SJCRH30 (cell line): ENCODE results near the gene CBLB. TPM values are rescaled to one million over a fixed set of nuclear protein-coding genes. Genes with fewer than 3 reads are reported as not detected.

Experiments
- DNase-seq, 2 experiments: peaks; one replicate each; pipeline ENCODE4 v3.0.0-alpha.2; 2015 to 2020
- H3K27ac ChIP-seq: fragments of 250-450 bp; sonication (Bioruptor Pico); 2 replicates; pipeline ENCODE4 v1.5.1; 2020; ENCODE audit warnings: mild to moderate bottlenecking, moderate library complexity
- H3K27me3 ChIP-seq: fragments of 250-450 bp; sonication (Bioruptor Pico); 2 replicates; pipeline ENCODE4 v1.5.1; 2020; ENCODE audit warnings: mild to moderate bottlenecking, moderate library complexity
- H3K36me3 ChIP-seq: fragments of 250-450 bp; sonication (Bioruptor Pico); 2 replicates; pipeline ENCODE4 v1.5.1; 2020; ENCODE audit warnings: mild to moderate bottlenecking, moderate library complexity
- H3K4me1 ChIP-seq: fragments of 250-450 bp; sonication (Bioruptor Pico); 2 replicates; pipeline ENCODE4 v1.5.1; 2020; ENCODE audit warnings: mild to moderate bottlenecking, moderate library complexity
- H3K4me3 ChIP-seq: fragments of 250-450 bp; sonication (Bioruptor Pico); 2 replicates; pipeline ENCODE4 v1.5.1; 2020; ENCODE audit warnings: mild to moderate bottlenecking, moderate library complexity
- H3K9me3 ChIP-seq: fragments of 250-450 bp; sonication (Bioruptor Pico); replicated peaks from 2 replicates; pipeline ENCODE4 v1.5.1; 2020; ENCODE audit warnings: mild to moderate bottlenecking, moderate library complexity
- total RNA-seq: library from RNA; depleted of rRNA; stranded (reverse); fragments of >200 nt; shearing (Covaris generic); gene quantifications from 2 replicates; pipeline ENCODE4 v1.2.3, GENCODE V29; 2014

CBLB gene
- total RNA-seq, 1 experiment from 2014 or later: 22.3 TPM

GRCh38 chr3:105691633-105692032 lies 177.2 kb downstream of the CBLB start:
- no peaks in the 10 kb centered on the region for H3K27me3 ChIP-seq
- no peak overlapping the region for H3K4me3 ChIP-seq
- peaks cover 4% of the 10 kb centered on the region; the same call in 1 of the 2 replicates for H3K36me3 ChIP-seq
- H3K9me3 ChIP-seq: no peaks in the 10 kb centered on the region
- DNase-seq: no peak
- peaks cover 2% of the 10 kb centered on the region; the same call in 1 of the 2 replicates for H3K4me1 ChIP-seq
- no peak overlapping the region for H3K27ac ChIP-seq

DNA sequence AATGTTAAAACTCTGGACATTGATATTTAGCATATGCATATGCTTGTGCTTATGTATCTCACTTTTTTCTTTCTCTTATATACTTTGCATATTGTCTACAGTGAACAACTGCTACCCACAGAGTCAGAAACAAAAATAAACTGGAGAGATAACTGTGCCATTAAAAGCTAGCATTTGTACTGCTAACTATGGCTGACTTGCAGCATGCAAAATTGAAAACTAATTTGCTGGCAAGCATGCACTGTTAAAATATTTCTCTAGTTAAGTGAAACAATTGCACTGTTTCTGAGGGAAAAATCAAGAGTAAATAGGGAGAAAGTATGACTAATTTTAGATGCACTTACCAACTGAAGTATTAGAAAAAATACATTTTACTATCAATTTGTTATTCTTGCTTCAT lies 177.8 kb downstream of the CBLB start:
- peaks cover 2% of the 10 kb centered on the region; the same call in 1 of the 2 replicates for H3K4me1 ChIP-seq
- H3K36me3 ChIP-seq: peaks cover 4% of the 10 kb centered on the region; the same call in 1 of the 2 replicates
- no peak for DNase-seq
- no peaks in the 10 kb centered on the region for H3K9me3 ChIP-seq
- no peaks in the 10 kb centered on the region for H3K27me3 ChIP-seq
- no peak overlapping the region for H3K4me3 ChIP-seq
- H3K27ac ChIP-seq: no peak overlapping the region

DNA sequence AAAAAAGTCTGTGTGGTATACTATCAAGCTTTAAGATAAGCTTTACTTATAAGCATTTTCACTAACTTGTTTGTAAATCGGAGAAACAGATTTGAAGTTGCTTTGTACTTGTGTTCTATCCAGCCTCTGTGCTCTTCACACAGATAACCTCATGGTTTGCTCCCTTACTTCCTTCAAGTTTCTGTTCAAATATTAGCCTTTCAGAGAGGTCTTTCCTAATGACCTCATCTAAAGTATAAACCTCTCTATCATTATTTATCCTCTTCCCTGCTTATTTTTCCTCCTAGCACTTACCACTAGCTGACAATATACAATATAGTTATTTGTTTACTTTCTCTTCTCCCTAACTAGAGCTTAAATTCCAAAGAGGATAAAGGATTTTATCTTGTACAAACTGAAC lies 180.0 kb downstream of the CBLB start:
- peaks cover 2% of the 10 kb centered on the region; the same call in 1 of the 2 replicates for H3K4me1 ChIP-seq
- peak in 1 of 2 experiments; percentile 3 for DNase-seq
- no peaks in the 10 kb centered on the region; the same call in 1 of the 2 replicates for H3K36me3 ChIP-seq
- no peak overlapping the region for H3K4me3 ChIP-seq
- H3K27me3 ChIP-seq: no peaks in the 10 kb centered on the region
- no peak overlapping the region for H3K27ac ChIP-seq
- H3K9me3 ChIP-seq: no peaks in the 10 kb centered on the region

DNA sequence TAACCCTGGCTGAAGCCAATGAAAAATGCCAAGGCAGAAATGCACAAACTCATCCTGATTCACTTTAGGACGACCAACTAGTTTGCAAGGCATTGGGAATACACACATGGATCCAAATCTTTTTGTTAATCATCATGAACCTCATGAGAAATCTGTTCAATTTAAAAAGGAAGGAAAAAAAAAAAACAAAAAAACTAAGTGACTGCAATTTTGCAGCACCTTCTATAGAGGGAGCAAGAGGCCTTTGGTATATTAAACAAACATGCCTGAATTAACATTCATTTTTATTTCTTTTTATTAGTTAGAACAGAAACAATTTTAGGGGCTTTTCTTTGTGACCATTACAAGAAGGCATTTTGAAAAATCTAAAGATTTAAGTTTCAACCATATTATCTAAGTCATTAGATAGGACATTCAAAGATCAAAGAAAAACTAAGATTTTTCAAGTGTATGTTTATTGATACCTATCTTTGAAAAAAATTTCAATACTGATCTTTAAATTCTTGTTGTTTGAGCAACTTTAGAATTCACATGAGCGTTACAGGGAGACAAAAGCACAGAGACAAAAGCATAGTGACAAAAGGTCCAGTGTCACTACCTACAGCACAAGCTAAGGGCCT lies 182.4 kb downstream of the CBLB start:
- Histone ChIP-seq H3K4me3 (no peak overlapping the region), H3K9me3 (no peaks in the 10 kb centered on the region), H3K27ac (no peak overlapping the region), H3K27me3 (no peaks in the 10 kb centered on the region), H3K36me3 (no peaks in the 10 kb centered on the region), H3K4me1 (peaks cover 2% of the 10 kb centered on the region; the same call in 1 of the 2 replicates)
- DNase-seq: peak in 1 of 2 experiments; percentile 24

DNA sequence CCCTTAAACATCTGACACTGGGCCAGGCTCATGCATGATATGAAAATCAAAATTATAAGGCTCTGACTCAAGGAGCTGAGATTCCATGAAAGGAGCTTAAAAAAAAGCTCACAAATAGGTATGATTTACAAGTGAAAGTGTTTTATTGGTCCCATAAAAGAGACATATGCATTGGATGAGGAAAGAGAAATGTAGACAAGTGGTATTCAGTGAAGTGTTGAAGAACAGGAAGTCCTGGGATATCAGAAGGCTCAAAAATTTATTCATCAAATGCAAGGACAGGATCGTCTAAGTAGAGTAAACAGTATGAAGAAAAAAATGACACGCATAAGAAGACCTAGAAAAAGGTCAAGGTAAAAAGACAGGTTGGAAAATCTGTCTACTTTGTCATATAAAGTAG lies 188.9 kb downstream of the CBLB start:
- peaks cover 5% of the 10 kb centered on the region; the same call in 1 of the 2 replicates for H3K36me3 ChIP-seq
- no peaks in the 10 kb centered on the region for H3K27me3 ChIP-seq
- H3K4me1 ChIP-seq: no peaks in the 10 kb centered on the region
- no peaks in the 10 kb centered on the region for H3K9me3 ChIP-seq
- no peak for DNase-seq
- H3K4me3 ChIP-seq: no peak overlapping the region
- no peak overlapping the region for H3K27ac ChIP-seq

DNA sequence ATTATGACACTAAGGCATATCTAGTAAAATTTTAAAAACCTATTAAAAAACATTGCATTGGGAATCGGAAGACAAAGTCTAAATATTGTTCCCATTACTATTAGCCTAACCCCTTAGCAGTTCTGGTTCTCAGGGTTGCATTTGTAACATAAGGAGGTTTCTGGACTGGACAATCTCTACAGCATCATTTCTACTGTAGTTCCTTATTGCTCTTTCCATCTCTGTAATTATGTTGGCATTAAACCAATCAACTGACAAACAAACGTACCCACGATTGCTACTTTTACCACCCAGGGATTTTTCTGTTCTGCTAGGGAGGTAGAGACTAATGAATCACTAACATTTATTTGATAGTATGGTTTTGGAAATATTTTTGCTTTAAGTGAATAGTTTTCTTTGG lies 190.8 kb downstream of the CBLB start:
- no peak overlapping the region for H3K4me3 ChIP-seq
- no peaks in the 10 kb centered on the region for H3K27me3 ChIP-seq
- H3K27ac ChIP-seq: no peak overlapping the region
- no peaks in the 10 kb centered on the region for H3K4me1 ChIP-seq
- H3K36me3 ChIP-seq: peaks cover 16% of the 10 kb centered on the region
- DNase-seq: no peak
- no peaks in the 10 kb centered on the region for H3K9me3 ChIP-seq

- Histone ChIP-seq H3K4me3 (no peak overlapping the region), H3K27ac (no peak overlapping the region), H3K4me1 (no peaks in the 10 kb centered on the region), H3K36me3 (peaks cover 19% of the 10 kb centered on the region), H3K27me3 (no peaks in the 10 kb centered on the region), H3K9me3 (no peaks in the 10 kb centered on the region)
- DNase-seq: no peak
Measured at GRCh38 chr3:105676621-105677300, 192.1 kb downstream of the CBLB start.

DNA sequence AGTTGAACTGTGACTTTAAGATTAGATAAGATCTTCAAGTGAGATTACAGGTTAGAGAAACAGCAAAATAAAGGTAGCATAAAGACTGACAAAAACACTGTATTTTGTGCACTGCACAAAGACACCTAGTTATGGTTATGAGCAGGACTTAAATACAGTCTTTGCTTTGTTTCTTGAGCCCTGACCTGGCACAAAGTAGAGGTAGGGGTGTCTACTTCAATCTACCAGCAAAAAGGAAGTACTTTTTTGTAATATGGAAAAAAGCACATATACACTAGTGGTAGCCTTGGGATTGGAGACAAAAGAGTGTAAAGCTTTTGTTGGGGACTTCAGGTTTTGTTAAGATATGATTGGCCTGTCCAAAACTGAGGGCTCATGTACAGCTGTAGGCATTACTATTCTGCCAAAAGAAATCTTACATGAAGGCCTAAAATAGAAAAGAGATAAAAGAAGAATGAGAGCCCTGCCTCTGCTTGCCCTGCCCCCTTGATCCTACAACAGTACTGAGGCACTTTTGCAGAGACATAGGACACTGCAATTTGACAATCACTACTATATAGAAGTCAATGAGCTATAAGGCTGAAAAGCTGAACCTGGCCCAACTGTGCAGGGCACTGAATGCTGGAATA lies 194.3 kb downstream of the CBLB start:
- H3K9me3 ChIP-seq: no peaks in the 10 kb centered on the region
- no peaks in the 10 kb centered on the region for H3K27me3 ChIP-seq
- no peak overlapping the region for H3K27ac ChIP-seq
- no peak for DNase-seq
- H3K36me3 ChIP-seq: peaks cover 19% of the 10 kb centered on the region
- H3K4me1 ChIP-seq: no peaks in the 10 kb centered on the region
- no peak overlapping the region for H3K4me3 ChIP-seq

- Histone ChIP-seq H3K4me3 (no peak overlapping the region), H3K9me3 (no peaks in the 10 kb centered on the region), H3K27ac (no peak overlapping the region), H3K27me3 (no peaks in the 10 kb centered on the region), H3K4me1 (no peaks in the 10 kb centered on the region), H3K36me3 (peaks cover 19% of the 10 kb centered on the region)
- DNase-seq: no peak
Measured at GRCh38 chr3:105672996-105673395, 195.8 kb downstream of the CBLB start.

DNA sequence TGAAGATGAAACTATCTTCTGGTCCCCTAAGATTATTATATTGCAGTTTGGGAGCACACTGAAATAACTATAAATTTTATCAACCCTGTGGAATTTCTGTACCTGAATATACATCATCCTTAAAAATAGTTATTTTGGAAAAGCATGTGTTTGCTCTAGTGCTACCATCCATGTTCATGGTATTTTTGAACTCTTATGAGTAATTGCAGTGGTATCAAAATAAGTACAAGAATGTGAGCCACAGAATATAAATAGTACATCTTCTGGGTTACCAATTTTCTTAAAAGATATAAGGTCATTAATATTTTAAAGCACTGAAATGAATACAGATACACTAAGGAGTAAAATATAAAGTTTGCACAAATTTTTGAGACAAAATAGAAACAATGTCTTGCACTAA lies 206.5 kb downstream of the CBLB start:
- DNase-seq: no peak
- peak overlapping the region; percentile 69 for H3K27ac ChIP-seq

DNA sequence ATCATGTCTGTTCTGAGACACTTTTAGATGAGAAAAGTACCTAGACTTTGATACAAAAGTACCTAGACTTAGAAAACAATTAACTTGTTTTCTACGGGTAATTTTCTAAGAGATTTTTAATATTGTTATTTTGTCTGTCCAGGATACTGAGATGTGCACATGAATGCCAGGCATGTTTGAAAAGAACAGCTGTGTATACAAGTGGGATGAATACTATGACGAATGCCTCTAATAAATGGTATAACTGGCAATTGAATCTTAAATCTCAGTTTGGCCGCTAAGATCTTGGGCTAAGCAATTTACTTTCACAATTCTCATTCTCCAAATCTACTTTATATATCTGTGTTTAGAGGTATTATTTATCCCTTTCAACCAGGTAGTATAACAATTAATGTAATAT lies 207.4 kb downstream of the CBLB start:
- Histone ChIP-seq H3K27me3 (no peaks in the 10 kb centered on the region), H3K4me3 (no peak overlapping the region), H3K9me3 (no peaks in the 10 kb centered on the region), H3K4me1 (peaks cover 14% of the 10 kb centered on the region), H3K27ac (peak overlapping the region; percentile 69), H3K36me3 (0 out of 2 replicates have a peak, but pooled peaks cover 5% of the 10 kb centered on the region)
- peak; percentile 21 to 57 for DNase-seq

More for the DNA sequence above, 206.5 kb downstream of the CBLB start:
- H3K9me3 ChIP-seq: no peaks in the 10 kb centered on the region
- peaks cover 14% of the 10 kb centered on the region for H3K4me1 ChIP-seq
- H3K4me3 ChIP-seq: no peak overlapping the region
- H3K27me3 ChIP-seq: no peaks in the 10 kb centered on the region
- H3K36me3 ChIP-seq: 0 out of 2 replicates have a peak, but pooled peaks cover 5% of the 10 kb centered on the region

DNA sequence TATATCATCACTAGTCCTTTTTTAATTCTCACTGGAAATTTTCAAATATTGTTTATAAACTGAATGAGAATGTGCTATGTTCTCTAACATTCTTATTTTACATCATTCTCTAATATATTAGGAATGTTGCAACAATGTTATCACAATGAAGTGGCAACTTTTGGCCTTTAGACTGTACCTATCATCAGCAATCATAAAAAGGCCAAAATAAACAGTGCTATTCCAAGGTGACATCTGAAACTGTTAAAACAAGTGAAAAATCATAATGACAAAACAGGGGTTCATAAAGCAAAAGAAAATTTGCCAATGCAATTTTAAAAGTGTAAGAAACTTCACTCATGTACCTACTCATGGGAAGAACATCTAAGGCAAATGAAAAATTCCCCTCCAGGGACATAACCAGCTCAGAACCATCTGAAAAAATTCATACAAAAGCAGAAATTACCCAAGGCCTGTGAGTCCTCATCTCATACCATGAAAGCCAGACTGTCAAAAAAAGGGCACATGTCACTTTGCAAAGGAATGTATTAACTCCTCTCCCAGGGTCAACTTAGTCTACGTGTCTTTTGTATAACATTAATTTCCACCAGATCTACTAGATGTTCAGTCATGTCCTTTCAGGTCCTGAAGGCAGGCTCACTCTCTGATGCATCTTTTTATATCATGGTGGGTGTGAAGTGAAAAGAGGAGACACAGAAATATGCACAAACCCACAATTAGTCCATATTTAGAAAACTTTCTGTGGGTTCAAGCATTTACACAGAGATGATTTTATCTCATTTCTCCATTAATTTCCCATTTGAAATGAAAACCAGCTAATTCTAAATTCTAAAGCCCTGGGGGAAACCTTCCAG lies 211.9 kb downstream of the CBLB start:
- Histone ChIP-seq H3K27me3 (no peaks in the 10 kb centered on the region), H3K36me3 (no peaks in the 10 kb centered on the region), H3K27ac (no peak overlapping the region), H3K4me1 (peaks cover 9% of the 10 kb centered on the region), H3K4me3 (no peak overlapping the region), H3K9me3 (no peaks in the 10 kb centered on the region)
- no peak for DNase-seq

DNA sequence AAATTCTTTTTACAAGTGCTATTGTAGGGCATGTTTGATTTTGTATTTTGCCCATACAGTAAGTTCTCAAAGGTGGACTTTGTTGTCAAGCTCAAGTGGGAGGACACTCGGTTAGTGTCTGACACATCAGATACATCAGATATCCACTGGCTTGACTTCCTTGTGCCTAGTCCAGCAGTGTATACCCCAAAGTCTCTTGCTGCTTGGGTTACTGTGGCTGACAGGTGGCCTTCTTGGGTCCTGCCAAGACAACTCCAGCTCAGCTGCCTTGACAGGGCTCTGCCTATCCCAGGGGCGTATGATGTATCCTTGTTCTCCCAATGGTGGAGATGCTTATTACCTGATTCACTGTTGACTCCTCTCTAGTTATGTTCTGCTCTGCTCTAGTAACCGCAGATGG lies 214.9 kb downstream of the CBLB start:
- peak in 1 of 2 experiments; percentile 4 for DNase-seq
- no peaks in the 10 kb centered on the region for H3K4me1 ChIP-seq
- no peaks in the 10 kb centered on the region for H3K36me3 ChIP-seq
- H3K4me3 ChIP-seq: no peak overlapping the region
- no peaks in the 10 kb centered on the region for H3K27me3 ChIP-seq
- no peak overlapping the region for H3K27ac ChIP-seq
- H3K9me3 ChIP-seq: no peaks in the 10 kb centered on the region

GRCh38 chr3:105653166-105653565 lies 215.6 kb downstream of the CBLB start:
- H3K9me3 ChIP-seq: no peaks in the 10 kb centered on the region
- H3K27me3 ChIP-seq: no peaks in the 10 kb centered on the region
- no peak for DNase-seq
- H3K4me1 ChIP-seq: no peaks in the 10 kb centered on the region
- H3K36me3 ChIP-seq: no peaks in the 10 kb centered on the region
- H3K4me3 ChIP-seq: no peak overlapping the region
- no peak overlapping the region for H3K27ac ChIP-seq
